GM18498 (cell line): ENCODE results near the gene SMAD2.
A peak's percentile ranks its signal among the peaks of the same experiment; 100 is the strongest.
"Not testable (repeated sequence)": the region's sequence is repeated elsewhere in the genome, so short reads cannot be mapped to it uniquely, and the experiment has no call there.

Source experiments
- ATAC-seq: cut with Tn5 transposase; IDR thresholded peaks from one replicate; pipeline ENCODE4 v1.9.1; 2021; ENCODE audit warnings: mild to moderate bottlenecking, moderate library complexity; ENCODE audit not compliant: unreplicated experiment

SMAD2 gene

GRCh38 chr18:47858607-47859006, 71.9 kb downstream of the SMAD2 start:
- no peak for ATAC-seq

- no peak for ATAC-seq
Measured at GRCh38 chr18:47847635-47848034, 82.8 kb downstream of the SMAD2 start.

- no peak for ATAC-seq
Measured at GRCh38 chr18:47846431-47846830, 84.0 kb downstream of the SMAD2 start.

GRCh38 chr18:47844828-47845498, 85.5 kb downstream of the SMAD2 start:
- no peak for ATAC-seq

GRCh38 chr18:47842836-47843235, 87.6 kb downstream of the SMAD2 start:
- ATAC-seq, result no peak

GRCh38 chr18:47838396-47838795, 92.1 kb downstream of the SMAD2 start:
- ATAC-seq, result no peak

- no peak for ATAC-seq
Measured at GRCh38 chr18:47832348-47832747, 98.1 kb downstream of the SMAD2 start.

GRCh38 chr18:47831351-47831750, 99.1 kb downstream of the SMAD2 start:
- no peak for ATAC-seq

- ATAC-seq, result no peak
Measured at GRCh38 chr18:47830772-47831171, 99.7 kb downstream of the SMAD2 start.

GRCh38 chr18:47829831-47830230, 100.6 kb downstream of the SMAD2 start:
- no peak for ATAC-seq

GRCh38 chr18:47828031-47828430, 102.4 kb downstream of the SMAD2 start:
- ATAC-seq, result not testable (repeated sequence)

GRCh38 chr18:47826157-47827074, 104.0 kb downstream of the SMAD2 start:
- ATAC-seq, result no peak

GRCh38 chr18:47821314-47821713, 109.1 kb downstream of the SMAD2 start:
- no peak for ATAC-seq

GRCh38 chr18:47817795-47818077, 112.7 kb downstream of the SMAD2 start:
- ATAC-seq, result no peak

- ATAC-seq, result no peak
Measured at GRCh38 chr18:47817017-47817794, 113.3 kb downstream of the SMAD2 start.

GRCh38 chr18:47815486-47816270, 114.8 kb downstream of the SMAD2 start:
- ATAC-seq, result peak; percentile 48

GRCh38 chr18:47809420-47809819, 121.0 kb downstream of the SMAD2 start:
- ATAC-seq, result no peak

- ATAC-seq, result no peak
Measured at GRCh38 chr18:47802802-47803201, 127.7 kb downstream of the SMAD2 start.

- ATAC-seq, result no peak
Measured at GRCh38 chr18:47801817-47802216, 128.6 kb downstream of the SMAD2 start.

GRCh38 chr18:47800756-47801155, 129.7 kb downstream of the SMAD2 start:
- no peak for ATAC-seq

GRCh38 chr18:47800248-47800647, 130.2 kb downstream of the SMAD2 start:
- no peak for ATAC-seq
